Activated naive CD4-positive, alpha-beta T cell treated with anti-CD3 and anti-CD28 coated beads, Interleukin-2, amount 50 U/mL, for 16 hours (primary cell): Measurements from ENCODE around the gene ZFYVE9.
"Not testable (repeated sequence)": the region's sequence is repeated elsewhere in the genome, so short reads cannot be mapped to it uniquely, and the experiment has no call there.

ENCODE experiments used
- DNase-seq: peaks from one replicate; pipeline ENCODE4 v3.0.0-alpha.2; 2020

ZFYVE9 gene

GRCh38 chr1:52141513-52142219 lies at the start of gene ZFYVE9:
TSS of gene ZFYVE9 (plus strand) at chr1:52142089. CDS start at chr1:52233207, 91,118 bp downstream.
- DNase-seq, result peak; percentile 75

DNA sequence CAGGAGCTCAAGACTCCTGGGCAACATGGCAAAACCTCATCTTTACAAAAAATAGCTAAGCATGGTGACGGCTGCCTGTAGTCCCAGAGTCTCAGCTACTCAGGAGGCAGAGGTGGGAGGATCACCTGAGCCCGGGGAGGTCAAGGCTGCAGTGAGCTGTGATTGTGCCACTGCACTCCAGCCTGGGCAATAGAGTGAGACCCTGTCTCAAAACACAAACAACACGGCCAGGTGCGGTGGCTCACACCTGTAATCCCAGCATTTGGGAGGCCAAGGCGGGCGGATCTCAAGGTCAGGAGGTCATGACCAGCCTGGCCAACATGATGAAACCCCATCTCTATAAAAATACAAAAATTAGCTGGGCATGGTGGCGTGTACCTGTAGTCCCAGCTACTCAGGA lies 47.6 kb upstream of the ZFYVE9 start:
- DNase-seq, result not testable (repeated sequence)

DNA sequence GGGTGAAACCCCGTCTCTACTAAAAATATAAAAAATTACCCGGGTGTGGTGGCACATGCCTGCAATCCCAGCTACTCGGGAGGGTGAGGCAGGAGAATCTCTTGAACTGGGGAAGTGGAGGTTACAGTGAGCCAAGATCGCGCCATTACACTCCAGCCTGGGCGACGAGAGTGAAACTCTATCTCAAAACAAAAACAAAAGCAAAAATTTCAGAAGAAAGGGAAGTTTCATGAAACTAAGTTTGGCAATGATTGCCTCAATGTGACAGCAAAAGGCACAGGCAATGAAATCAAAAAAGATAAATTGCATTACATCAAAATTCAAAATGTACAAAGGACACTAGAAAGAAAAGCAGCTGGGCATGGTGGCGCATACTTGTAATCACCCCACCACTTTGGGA lies 45.7 kb upstream of the ZFYVE9 start:
- no peak for DNase-seq

DNA sequence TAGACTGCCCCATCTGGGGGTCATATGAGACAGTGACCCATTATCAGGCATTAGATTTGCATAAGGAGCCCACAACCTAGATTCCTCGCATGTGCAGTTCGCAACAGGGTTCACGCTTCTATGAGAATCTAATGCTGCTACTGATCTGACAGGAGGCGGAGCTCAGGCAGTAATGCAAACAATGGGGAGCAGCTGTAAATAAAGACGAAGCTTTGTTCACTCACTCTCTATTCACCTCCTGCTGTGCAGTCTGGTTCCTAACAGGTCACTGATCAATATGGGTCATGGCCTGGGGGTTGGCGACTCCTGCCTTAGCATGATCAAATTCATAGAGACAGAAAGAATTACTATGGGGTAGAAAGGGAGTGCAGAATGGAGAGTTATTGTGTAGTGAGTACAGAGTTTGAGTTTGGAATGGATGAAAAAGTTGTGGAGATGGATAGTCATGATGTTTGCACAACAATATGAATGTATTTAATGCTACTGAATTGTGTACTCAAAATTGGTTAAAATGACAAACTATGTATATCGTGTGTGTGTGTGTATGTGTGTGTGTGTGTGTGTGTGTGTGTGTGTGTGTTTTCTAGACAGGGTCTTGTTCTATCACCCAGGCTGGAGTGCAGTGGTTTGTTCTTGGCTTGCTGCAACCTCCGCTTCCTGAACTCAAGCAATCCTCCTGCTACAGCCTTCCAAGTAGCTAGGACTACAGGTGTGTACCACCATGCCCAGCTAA lies 43.6 kb upstream of the ZFYVE9 start:
- DNase-seq, result no peak

DNA sequence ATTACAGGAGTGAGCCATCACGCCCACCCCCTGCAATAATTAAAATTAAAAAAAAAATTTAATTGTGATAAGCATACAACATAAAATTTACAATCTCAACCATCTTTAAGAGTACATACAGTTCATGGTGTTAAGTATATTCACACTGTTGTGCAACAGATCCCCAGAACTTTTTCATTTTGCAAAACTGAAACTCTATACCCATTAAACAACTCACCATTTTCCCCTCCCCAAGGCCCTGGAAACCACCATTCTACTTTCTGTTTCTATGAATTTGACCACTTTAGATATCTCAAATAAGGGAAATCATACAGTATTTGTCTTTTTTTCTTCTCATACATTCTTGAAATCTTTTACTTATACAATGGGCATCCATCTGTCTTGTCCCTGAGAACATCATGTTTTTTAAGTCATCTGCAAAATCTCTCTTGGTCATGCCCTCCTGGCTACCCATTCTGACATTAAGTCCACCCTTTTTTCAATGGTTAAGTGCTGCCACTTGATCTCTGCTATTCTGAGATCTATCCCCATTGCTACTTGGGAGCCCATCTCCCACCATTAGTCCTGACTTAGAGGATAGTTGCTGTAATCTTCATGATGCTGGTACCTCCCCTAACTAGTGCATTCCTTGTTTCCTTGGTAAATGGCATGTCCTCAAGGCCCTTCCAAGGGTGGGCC lies 39.4 kb upstream of the ZFYVE9 start:
- DNase-seq, result no peak

- DNase-seq, result no peak
Measured at GRCh38 chr1:52111492-52111891, 30.4 kb upstream of the ZFYVE9 start.

DNA sequence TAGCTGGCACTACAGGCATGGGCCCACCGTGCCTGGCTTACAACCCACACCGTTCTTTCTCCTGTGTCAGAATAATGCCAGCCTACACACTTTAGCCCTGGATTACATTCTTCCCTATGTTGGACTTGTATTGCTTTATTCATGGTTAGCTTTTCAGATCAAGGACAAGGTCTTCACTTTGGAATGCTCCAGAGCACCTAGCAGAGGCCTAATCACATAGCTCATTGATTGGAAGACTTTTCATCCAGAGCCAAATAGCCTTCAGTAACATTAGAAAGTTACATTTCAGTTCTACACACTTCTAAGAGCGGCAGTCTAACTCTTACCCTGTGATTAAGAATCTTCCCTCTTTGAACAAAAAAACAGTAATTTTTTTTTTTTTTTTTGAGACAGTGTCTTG lies 29.4 kb upstream of the ZFYVE9 start:
- no peak for DNase-seq

DNA sequence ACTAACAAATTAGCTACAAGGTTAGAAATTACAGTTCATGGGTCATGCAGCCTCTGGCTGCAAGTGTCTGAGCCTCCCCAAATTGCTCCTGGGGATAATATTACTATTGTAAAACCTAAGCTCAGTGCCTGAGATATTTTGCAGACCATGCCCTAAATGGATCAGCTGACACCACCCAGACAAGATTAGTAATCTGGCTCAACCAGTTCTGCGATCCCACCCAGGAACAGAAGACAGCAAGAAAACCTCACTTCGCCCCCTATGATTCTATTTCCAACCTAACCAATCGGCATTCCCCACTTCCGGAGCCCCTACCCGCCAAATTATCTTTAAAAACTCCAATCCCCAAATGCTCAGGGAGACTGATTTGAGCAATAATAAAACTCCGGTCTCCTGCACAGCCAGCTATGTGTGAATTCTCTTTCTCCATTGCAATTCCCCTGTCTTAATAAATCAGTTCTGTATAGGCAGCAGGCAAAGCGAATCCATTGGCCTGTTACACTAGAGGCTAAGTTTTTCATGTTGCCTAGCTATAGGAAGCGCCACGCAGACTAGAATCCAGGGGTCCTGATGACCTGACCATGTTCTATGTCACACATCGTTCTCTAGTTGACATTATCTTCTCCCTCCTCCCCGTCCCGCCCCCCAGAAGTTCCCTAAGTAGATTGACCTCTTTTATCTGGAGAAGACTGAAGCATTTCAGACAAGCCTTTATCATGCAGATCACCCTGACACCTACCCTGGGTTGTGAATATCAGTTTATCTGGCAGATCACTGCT lies 22.4 kb upstream of the ZFYVE9 start:
- no peak for DNase-seq

DNA sequence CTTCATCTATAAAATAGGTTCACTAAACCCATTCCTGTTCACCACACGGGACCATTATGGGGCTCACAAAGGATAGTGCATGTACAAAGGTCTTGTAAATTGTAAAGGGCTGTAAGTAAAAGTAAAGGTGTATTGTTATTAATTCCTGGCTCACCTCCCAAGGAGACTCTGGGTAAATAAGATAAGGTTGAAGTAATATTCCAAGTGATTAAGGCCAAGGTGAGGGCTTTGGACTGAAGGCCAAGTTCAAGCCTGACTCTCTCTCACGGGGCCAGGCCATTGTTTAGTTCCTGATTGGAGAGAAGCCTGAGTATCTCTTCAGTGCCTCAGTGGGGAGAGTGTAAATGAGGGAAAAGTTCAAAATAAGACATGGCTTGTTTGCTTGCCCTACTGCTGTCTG lies 19.5 kb upstream of the ZFYVE9 start:
- DNase-seq, result no peak

- DNase-seq, result no peak
Measured at GRCh38 chr1:52123622-52124021, 18.3 kb upstream of the ZFYVE9 start.

DNA sequence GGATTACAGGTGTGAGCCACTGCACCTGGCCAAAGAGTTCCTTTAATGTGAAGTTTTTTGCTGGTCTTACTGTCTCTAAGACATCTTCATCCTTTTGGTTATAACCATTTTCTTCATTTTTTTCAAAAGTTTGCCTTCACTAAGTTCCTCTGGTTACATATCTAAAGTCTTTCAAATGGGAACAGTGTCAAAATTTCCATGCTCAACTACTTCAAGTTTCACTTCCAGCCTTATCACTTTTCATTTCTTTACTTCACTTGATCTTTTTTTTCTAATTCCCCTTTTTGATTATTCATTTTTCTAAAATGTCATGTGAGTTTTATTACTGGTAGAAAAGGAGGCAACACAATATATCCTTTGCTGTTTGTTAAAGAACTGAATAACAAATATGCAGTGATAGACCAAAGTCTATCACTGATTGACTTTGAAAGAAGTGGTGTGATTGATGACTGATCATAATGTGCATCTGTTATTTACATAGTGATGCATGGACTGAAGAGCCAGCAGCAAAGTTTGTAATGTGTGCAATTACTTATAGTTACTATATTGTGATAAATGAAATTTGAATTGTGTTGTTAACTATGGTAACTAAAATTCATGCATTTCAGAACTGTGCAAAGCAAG lies 16.0 kb upstream of the ZFYVE9 start:
- DNase-seq, result no peak

DNA sequence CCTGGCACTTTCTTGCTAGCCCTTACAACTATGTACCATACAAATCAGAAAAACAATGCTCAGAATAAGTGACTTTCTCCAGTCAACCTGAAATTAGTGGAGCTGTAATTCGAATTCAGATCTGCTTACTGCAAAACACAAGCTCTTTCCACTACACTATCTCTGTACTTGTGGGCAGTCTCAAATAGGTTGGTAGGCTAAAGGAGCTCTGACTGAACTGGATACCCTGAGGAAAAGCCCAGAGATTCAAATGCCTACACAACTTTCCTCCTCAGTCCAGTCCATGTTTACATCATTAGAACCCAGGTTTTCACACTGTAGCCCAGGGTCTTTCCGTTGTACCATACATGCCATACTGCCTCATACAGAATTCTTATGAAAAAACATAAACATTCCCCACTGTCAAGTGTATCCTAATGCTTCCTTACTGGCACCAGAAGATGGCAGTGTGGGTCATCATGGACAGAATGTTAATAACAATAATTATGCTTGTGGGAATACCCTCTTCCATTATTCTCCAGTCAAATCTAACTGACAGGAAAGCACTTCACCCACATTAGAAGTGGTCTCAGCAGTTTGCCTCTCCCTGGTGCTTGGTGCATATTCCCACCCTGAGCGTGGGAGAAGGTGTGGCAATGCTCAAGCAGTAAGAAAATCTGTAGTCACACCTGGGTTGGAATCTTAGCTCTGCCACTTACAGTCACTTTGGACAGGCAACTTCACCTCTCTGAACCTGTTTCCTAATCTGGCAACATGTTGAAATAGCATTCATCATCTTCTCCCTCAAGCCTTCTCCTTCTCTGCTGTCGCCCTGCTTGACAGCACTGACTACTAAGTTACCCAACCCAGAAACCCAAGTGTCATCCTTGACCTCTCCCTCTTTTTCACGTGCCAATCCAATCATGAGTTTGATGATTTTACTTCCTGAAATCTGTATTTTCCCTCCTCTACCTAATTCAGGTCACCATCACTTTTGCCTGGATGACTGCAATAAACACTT lies 14.4 kb upstream of the ZFYVE9 start:
- DNase-seq, result no peak

- DNase-seq, result peak; percentile 17
Measured at GRCh38 chr1:52139817-52140540, 1.9 kb upstream of the ZFYVE9 start.

GRCh38 chr1:52140633-52141512 lies 1.0 kb upstream of the ZFYVE9 start:
- no peak for DNase-seq

GRCh38 chr1:52142220-52143183 lies 613 bp downstream of the ZFYVE9 start:
- DNase-seq, result no peak

DNA sequence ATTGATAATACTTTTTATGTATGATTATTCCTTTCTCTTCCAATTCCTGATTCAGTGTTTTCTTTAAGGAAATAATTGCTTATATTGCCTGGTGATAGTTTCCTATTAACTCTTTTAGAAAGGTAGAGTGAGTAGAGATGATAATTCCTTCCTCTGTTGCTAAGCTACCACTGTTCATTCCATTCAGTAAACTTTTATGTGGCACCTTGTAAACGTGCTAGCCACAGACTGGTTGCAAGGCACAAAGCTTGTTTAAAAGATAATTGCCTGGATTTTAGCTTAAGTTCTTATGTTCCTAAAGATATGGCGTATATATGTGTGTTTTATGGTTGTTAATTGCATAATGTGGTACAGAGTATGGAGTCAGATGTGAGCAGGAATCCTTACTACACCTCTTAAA lies 3.2 kb downstream of the ZFYVE9 start:
- no peak for DNase-seq

DNA sequence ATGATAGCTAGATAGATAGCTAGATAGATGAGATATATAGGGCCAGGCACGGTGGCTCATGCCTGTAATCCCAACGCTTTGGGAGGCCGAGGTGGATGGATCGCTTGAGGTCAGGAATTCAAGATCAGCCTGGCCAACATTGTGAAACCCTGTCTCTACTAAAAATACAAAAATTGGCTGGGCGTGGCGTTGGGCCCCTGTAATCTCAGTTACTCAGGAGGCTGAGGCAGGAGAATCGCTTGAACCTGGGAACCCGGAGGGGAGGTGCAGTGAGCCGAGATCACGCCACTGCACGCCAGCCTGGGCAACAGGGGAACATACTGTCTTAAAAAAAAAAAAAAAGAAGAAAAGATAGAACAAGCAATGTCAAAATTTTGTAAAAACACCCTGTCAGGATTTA lies 8.6 kb downstream of the ZFYVE9 start:
- DNase-seq, result not testable (repeated sequence)

GRCh38 chr1:52150946-52151345 lies 9.1 kb downstream of the ZFYVE9 start:
- no peak for DNase-seq
